ENCODE measurements around the gene HSPB3. TPM values are rescaled to one million over a fixed set of nuclear protein-coding genes. Genes with fewer than 3 reads are reported as not detected.

HSPB3 gene, protein sequence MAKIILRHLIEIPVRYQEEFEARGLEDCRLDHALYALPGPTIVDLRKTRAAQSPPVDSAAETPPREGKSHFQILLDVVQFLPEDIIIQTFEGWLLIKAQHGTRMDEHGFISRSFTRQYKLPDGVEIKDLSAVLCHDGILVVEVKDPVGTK
- total RNA-seq = 100 to 1,000 TPM; 202 to 670 (median 350) TPM
- 100 to 1,000 TPM; 167 to 482 TPM for polyA plus RNA-seq
- long read RNA-seq, donor 1, transcript HSPB3-201 (1 exons, 784 nt) = major isoform, 184 of 184 reads
- long read RNA-seq, donor 1, partial matches to known transcripts = 0 of 184 reads
- long read RNA-seq, donor 1, other reads (novel, unspliced or antisense) = 0 of 184 reads
- long read RNA-seq, donor 2, transcript HSPB3-201 (1 exons, 784 nt) = major isoform, 288 of 288 reads
- long read RNA-seq, donor 2, partial matches to known transcripts = 0 of 288 reads
- long read RNA-seq, donor 2, other reads (novel, unspliced or antisense) = 0 of 288 reads
- long read RNA-seq, donor 3, transcript HSPB3-201 (1 exons, 784 nt) = major isoform, 66 of 66 reads
- long read RNA-seq, donor 3, partial matches to known transcripts = 0 of 66 reads
- long read RNA-seq, donor 3, other reads (novel, unspliced or antisense) = 0 of 66 reads

DNA sequence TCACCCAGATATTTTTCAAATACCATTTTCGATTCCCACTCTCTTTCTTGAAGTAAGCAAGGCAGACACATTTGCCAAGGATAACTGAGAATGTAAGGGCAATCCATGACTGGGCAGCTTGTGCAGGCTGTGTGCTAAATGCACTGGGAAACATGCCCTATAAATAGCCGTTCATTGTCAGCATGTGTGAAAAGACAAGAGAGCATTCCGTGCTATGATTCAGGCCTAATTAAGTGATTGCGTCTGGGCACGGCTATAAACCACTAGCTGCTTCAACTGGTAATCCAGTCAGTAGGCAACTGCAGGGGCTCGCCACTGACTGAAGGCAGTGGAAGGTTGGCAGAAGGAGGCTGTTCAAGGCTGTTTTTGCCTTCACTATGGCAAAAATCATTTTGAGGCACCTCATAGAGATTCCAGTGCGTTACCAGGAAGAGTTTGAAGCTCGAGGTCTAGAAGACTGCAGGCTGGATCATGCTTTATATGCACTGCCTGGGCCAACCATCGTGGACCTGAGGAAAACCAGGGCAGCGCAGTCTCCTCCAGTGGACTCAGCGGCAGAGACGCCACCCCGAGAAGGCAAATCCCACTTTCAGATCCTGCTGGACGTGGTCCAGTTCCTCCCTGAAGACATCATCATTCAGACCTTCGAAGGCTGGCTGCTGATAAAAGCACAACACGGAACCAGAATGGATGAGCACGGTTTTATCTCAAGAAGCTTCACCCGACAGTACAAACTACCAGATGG, at the start of gene HSPB3:
TSS of gene HSPB3 (plus strand) at position 287 of the 745 bp plus-strand sequence. CDS start at position 378, 91 bp downstream.
- ATAC-seq (peak; percentile 64 to 89 (median 84)), DNase-seq (peak; percentile 34 to 68)
- TF ChIP-seq, protein P1, sequence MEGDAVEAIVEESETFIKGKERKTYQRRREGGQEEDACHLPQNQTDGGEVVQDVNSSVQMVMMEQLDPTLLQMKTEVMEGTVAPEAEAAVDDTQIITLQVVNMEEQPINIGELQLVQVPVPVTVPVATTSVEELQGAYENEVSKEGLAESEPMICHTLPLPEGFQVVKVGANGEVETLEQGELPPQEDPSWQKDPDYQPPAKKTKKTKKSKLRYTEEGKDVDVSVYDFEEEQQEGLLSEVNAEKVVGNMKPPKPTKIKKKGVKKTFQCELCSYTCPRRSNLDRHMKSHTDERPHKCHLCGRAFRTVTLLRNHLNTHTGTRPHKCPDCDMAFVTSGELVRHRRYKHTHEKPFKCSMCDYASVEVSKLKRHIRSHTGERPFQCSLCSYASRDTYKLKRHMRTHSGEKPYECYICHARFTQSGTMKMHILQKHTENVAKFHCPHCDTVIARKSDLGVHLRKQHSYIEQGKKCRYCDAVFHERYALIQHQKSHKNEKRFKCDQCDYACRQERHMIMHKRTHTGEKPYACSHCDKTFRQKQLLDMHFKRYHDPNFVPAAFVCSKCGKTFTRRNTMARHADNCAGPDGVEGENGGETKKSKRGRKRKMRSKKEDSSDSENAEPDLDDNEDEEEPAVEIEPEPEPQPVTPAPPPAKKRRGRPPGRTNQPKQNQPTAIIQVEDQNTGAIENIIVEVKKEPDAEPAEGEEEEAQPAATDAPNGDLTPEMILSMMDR (IDR thresholded peaks at IDR 0.05) = no peak
- Histone ChIP-seq H3K27me3 (no peaks in the 10 kb centered on the region), H3K4me3 (peak within 1 kb of the TSS; percentile 9 to 65 (median 46)), H3K4me1 (peaks cover 0 to 24% (median 0%) of the 10 kb centered on the region in 9 donors), H3K27ac (peak within 1 kb of the TSS; percentile 69 to 95 (median 88)), H3K36me3 (no peaks in the 10 kb centered on the region), H3K9me3 (no peaks in the 10 kb centered on the region)
- WGBS, 2 donors = 38 to 54% methylated on average over 18 of the region's 18 CpGs
- intact Hi-C loops (cut with DNase I) = no loop called here

DNA sequence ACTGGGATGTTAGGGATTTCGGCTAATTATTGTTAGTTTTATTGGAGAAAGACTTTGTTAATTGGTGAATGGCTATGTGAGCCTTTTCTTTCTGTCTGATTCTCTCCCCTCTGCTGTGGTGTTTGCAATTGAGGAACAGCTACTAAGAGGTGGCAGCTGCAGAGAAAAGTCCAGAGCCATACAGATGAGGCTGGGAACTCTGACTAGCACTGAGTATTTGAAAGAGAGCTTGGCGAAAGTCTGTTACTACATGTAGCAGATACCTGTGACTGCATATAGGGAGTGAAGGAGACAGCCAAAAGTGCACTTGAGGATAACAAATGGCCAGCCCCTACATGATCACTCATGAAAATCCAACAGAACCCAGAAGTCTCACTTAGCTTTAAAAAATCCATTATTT, 44.3 kb upstream of the HSPB3 start:
- DNase-seq (no peak), ATAC-seq (no peak)
- no peaks in the 10 kb centered on the region for H3K4me1 ChIP-seq
- no peaks in the 10 kb centered on the region for H3K36me3 ChIP-seq
- H3K4me3 ChIP-seq = no peak overlapping the region
- no peaks in the 10 kb centered on the region for H3K9me3 ChIP-seq
- 95% methylated on average over 2 of the region's 2 CpGs for WGBS, 2 donors
- H3K27ac ChIP-seq = no peak overlapping the region
- no peaks in the 10 kb centered on the region for H3K27me3 ChIP-seq
- intact Hi-C loops (cut with DNase I) = loop anchor here in 4 of 10 donors (5.0 to 10.0 kb wide), 4 partner anchors 46 to 169 kb away; partner anchors contain the start of gene ARL15 (in 1 of the 4)
- TF ChIP-seq, protein P1 (IDR thresholded peaks at IDR 0.05) = no peak

DNA sequence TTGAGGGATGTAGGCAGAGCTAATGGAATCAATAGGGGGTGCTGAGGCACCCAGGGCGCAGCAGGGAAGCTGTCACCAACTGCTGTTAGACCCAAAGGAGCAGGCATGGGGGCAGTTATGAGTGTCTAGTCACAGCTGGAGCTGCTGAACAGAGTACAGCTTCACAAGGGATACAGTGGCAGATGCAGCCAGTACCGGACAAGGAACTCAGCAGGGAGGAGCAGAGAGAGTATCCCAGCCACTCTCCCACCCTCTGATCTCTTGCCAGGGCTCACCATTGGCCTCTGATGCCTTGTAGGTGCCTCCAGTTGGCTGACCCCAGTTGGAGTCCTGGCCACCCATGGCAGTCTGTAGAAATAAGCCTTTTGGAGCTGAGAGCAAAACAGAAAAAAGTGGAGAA, 42.6 kb upstream of the HSPB3 start:
- WGBS, 2 donors = 86 to 87% methylated on average over 2 of the region's 2 CpGs
- no peaks in the 10 kb centered on the region for H3K27me3 ChIP-seq
- no peaks in the 10 kb centered on the region for H3K36me3 ChIP-seq
- TF ChIP-seq, protein P1 (IDR thresholded peaks at IDR 0.05) = no peak
- no peak for DNase-seq
- H3K4me1 ChIP-seq = no peaks in the 10 kb centered on the region
- H3K27ac ChIP-seq = no peak overlapping the region
- no peak for ATAC-seq
- intact Hi-C loops (cut with DNase I) = loop anchor here in 4 of 10 donors (5.0 to 10.0 kb wide), 4 partner anchors 48 to 171 kb away; partner anchors contain the start of gene ARL15 (in 1 of the 4)
- no peaks in the 10 kb centered on the region for H3K9me3 ChIP-seq
- H3K4me3 ChIP-seq = no peak overlapping the region

DNA sequence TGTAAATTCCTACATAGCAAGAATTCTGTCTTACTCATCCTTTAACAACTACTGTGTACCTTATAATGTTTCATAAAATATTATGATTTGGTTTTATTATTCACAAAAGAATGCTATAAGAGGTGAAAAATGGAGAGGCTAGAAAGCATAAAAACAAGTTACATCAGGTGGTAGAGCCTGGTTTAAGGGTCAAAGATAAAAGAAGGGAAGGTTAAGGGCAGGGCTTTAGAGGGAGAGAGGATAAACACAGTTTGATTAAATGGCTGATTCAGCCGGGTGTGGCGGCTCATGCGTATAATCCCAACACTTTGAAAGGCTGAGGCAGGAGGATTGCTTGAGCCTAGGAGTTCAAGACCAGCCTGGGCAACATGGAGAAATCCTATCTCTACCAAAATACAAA, 40.4 kb upstream of the HSPB3 start:
- intact Hi-C loops (cut with DNase I) = loop anchor here (5.0 to 10.0 kb wide), 7 partner anchors 50 to 168 kb away; partner anchors contain the start of gene ARL15 (in 8 of the 10)
- Histone ChIP-seq H3K9me3 (no peaks in the 10 kb centered on the region), H3K36me3 (no peaks in the 10 kb centered on the region), H3K4me1 (peaks cover 0 to 3% (median 0%) of the 10 kb centered on the region in 9 donors), H3K4me3 (no peak overlapping the region), H3K27me3 (no peaks in the 10 kb centered on the region), H3K27ac (no peak overlapping the region)
- no peak for ATAC-seq
- DNase-seq = no peak
- 93 to 96% methylated on average over 3 of the region's 3 CpGs for WGBS, 2 donors
- TF ChIP-seq, protein P1 (IDR thresholded peaks at IDR 0.05) = no peak

All from heart right ventricle (tissue), 16 donors.